K562 (cell line): Measurements from ENCODE around the gene POLG.

Source experiments
- IRF1 ChIP-seq: sonication (generic); formaldehyde crosslinking; IDR thresholded peaks from 2 replicates; pipeline ENCODE4 v1.8.0; 2022; ENCODE audit warnings: missing genetic modification reagents, mild to moderate bottlenecking, borderline replicate concordance
- SMAD3 ChIP-seq: fragments of 450-650 bp; formaldehyde crosslinking; conservative IDR thresholded peaks from 2 replicates; pipeline ENCODE4 v1.4.0; 2020; ENCODE audit warnings: mild to moderate bottlenecking
- ZFX ChIP-seq: sonication (generic); formaldehyde crosslinking; IDR thresholded peaks from 2 replicates; pipeline ENCODE4 v1.8.0; 2022; ENCODE audit warnings: mild to moderate bottlenecking, missing genetic modification reagents, moderate library complexity
- ZSCAN32 ChIP-seq: fragments of 450-650 bp; formaldehyde crosslinking; IDR thresholded peaks from 2 replicates; pipeline ENCODE4 v1.4.0; 2020; ENCODE audit warnings: mild to moderate bottlenecking, moderate library complexity
- TF ChIP-seq, protein P1 (sequence below), 3 experiments: IDR thresholded peaks in 2 of 3; conservative IDR thresholded peaks in 1 of 3; 2 replicates each; pipeline ENCODE4 v1.5.1; 2011 to 2012; ENCODE audit warnings: low read length in 3 of 3, mild to moderate bottlenecking in 3 of 3, control low read depth in 2 of 3, improper control_type of control experiment in 1 of 3, inconsistent platforms in 1 of 3, low read depth in 1 of 3, mixed read lengths in 1 of 3, moderate library complexity in 1 of 3; ENCODE audit not compliant: insufficient read depth in 2 of 3

DNA sequence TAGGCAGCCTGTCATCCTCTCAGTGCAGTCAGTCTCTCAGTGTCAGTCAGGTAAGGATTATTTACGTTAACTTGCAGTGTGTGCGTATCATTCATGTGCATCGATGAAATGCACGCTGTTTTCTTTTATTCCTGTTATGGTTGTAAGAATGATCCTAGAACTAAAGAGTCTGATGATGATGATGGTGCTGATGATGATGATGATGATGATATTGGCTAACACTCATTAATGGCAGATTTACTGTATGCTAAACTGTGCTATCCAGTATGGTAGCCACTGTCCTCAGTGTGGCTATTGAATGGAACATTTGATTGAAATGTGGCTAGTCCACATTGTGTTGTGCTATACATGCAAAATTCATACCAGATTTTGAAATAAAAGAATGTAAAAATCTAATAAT is 51.4 kb downstream of the POLG start:
- TF ChIP-seq, protein P1, sequence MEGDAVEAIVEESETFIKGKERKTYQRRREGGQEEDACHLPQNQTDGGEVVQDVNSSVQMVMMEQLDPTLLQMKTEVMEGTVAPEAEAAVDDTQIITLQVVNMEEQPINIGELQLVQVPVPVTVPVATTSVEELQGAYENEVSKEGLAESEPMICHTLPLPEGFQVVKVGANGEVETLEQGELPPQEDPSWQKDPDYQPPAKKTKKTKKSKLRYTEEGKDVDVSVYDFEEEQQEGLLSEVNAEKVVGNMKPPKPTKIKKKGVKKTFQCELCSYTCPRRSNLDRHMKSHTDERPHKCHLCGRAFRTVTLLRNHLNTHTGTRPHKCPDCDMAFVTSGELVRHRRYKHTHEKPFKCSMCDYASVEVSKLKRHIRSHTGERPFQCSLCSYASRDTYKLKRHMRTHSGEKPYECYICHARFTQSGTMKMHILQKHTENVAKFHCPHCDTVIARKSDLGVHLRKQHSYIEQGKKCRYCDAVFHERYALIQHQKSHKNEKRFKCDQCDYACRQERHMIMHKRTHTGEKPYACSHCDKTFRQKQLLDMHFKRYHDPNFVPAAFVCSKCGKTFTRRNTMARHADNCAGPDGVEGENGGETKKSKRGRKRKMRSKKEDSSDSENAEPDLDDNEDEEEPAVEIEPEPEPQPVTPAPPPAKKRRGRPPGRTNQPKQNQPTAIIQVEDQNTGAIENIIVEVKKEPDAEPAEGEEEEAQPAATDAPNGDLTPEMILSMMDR (IDR thresholded peaks at IDR 0.05 in 2 of 3, conservative IDR thresholded peaks at IDR 0.05 in 1 of 3; ENCODE audit: insufficient read depth in 2 of 3, low read depth in 1 of 3, low read length in 3 of 3): no peak
- TF ChIP-seq ZSCAN32: no peak
- no peak for TF ChIP-seq IRF1
- no peak for TF ChIP-seq ZFX (CRISPR knock-in tag)
- TF ChIP-seq SMAD3: no peak
